ENCODE measurements around the gene FLT3. TPM values are rescaled to one million over a fixed set of nuclear protein-coding genes. Genes with fewer than 3 reads are reported as not detected.

The FLT3 gene
- total and polyA plus RNA-seq, 4 donors, result 0.14 to 0.84 (median 0.42) TPM

DNA sequence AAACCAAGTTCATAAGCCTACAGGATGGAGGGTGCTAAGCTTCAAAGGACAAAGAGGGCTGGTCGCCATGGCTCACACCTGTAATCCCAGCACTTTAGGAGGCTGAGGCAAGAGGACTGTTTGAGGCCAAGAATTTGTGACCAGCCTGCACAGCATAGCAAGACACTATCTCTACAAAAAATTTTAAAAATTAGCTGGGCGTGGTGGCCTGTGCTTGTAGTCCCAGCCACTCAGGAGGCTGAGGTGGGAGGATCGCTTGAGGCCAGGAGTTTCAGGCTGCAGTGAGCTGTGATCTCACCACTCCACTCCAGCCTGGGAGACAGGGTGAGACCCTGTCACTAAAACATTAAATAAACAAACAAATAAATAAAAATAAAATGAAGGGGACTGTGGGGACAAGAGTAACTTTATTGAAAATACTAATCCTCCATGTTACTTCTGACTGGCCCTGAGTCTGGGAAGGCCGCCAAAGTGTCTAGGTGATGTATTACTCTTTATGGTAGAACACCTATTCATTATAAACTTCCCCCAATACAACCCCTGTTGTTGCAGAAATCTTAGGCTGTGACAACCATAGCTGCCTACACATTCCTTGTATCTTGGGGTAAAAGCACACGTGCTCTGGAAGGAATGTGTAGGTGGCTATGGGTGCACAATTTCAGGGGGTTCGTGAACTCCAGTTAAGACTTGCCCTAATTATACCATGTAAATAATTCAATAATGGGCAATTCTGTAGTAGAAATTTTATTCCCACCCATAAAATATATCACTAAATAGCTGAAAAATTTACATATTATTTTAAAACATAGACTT is 97.3 kb downstream of the FLT3 start:
- TF ChIP-seq, protein P1, sequence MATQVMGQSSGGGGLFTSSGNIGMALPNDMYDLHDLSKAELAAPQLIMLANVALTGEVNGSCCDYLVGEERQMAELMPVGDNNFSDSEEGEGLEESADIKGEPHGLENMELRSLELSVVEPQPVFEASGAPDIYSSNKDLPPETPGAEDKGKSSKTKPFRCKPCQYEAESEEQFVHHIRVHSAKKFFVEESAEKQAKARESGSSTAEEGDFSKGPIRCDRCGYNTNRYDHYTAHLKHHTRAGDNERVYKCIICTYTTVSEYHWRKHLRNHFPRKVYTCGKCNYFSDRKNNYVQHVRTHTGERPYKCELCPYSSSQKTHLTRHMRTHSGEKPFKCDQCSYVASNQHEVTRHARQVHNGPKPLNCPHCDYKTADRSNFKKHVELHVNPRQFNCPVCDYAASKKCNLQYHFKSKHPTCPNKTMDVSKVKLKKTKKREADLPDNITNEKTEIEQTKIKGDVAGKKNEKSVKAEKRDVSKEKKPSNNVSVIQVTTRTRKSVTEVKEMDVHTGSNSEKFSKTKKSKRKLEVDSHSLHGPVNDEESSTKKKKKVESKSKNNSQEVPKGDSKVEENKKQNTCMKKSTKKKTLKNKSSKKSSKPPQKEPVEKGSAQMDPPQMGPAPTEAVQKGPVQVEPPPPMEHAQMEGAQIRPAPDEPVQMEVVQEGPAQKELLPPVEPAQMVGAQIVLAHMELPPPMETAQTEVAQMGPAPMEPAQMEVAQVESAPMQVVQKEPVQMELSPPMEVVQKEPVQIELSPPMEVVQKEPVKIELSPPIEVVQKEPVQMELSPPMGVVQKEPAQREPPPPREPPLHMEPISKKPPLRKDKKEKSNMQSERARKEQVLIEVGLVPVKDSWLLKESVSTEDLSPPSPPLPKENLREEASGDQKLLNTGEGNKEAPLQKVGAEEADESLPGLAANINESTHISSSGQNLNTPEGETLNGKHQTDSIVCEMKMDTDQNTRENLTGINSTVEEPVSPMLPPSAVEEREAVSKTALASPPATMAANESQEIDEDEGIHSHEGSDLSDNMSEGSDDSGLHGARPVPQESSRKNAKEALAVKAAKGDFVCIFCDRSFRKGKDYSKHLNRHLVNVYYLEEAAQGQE (IDR thresholded peaks at IDR 0.05), result no peak
- TF ChIP-seq, protein P2, sequence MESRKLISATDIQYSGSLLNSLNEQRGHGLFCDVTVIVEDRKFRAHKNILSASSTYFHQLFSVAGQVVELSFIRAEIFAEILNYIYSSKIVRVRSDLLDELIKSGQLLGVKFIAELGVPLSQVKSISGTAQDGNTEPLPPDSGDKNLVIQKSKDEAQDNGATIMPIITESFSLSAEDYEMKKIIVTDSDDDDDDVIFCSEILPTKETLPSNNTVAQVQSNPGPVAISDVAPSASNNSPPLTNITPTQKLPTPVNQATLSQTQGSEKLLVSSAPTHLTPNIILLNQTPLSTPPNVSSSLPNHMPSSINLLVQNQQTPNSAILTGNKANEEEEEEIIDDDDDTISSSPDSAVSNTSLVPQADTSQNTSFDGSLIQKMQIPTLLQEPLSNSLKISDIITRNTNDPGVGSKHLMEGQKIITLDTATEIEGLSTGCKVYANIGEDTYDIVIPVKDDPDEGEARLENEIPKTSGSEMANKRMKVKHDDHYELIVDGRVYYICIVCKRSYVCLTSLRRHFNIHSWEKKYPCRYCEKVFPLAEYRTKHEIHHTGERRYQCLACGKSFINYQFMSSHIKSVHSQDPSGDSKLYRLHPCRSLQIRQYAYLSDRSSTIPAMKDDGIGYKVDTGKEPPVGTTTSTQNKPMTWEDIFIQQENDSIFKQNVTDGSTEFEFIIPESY (IDR thresholded peaks at IDR 0.05), result no peak
- TF ChIP-seq RXRA (IDR thresholded peaks at IDR 0.05), result no peak
- TF ChIP-seq SP1 (IDR thresholded peaks at IDR 0.05), result no peak
- no peak for TF ChIP-seq HNF4A (conservative IDR thresholded peaks at IDR 0.05)
- TF ChIP-seq TAF1 (conservative IDR thresholded peaks at IDR 0.05), result no peak
- no peak for TF ChIP-seq FOXA1 (IDR thresholded peaks at IDR 0.05)
- no peak for TF ChIP-seq YY1 (IDR thresholded peaks at IDR 0.05)
- TF ChIP-seq, protein P3, sequence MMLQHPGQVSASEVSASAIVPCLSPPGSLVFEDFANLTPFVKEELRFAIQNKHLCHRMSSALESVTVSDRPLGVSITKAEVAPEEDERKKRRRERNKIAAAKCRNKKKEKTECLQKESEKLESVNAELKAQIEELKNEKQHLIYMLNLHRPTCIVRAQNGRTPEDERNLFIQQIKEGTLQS (IDR thresholded peaks at IDR 0.05), result no peak
- TF ChIP-seq, protein P4, sequence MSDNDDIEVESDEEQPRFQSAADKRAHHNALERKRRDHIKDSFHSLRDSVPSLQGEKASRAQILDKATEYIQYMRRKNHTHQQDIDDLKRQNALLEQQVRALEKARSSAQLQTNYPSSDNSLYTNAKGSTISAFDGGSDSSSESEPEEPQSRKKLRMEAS (IDR thresholded peaks at IDR 0.05), result no peak
- TF ChIP-seq JUND (IDR thresholded peaks at IDR 0.05), result no peak
- TF ChIP-seq HNF4G (IDR thresholded peaks at IDR 0.05), result no peak
- TF ChIP-seq RAD21 (IDR thresholded peaks at IDR 0.05), result no peak
- TF ChIP-seq, protein P5, sequence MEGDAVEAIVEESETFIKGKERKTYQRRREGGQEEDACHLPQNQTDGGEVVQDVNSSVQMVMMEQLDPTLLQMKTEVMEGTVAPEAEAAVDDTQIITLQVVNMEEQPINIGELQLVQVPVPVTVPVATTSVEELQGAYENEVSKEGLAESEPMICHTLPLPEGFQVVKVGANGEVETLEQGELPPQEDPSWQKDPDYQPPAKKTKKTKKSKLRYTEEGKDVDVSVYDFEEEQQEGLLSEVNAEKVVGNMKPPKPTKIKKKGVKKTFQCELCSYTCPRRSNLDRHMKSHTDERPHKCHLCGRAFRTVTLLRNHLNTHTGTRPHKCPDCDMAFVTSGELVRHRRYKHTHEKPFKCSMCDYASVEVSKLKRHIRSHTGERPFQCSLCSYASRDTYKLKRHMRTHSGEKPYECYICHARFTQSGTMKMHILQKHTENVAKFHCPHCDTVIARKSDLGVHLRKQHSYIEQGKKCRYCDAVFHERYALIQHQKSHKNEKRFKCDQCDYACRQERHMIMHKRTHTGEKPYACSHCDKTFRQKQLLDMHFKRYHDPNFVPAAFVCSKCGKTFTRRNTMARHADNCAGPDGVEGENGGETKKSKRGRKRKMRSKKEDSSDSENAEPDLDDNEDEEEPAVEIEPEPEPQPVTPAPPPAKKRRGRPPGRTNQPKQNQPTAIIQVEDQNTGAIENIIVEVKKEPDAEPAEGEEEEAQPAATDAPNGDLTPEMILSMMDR (IDR thresholded peaks at IDR 0.05; ENCODE audit: low read depth, low read length, missing input control), result no peak
- TF ChIP-seq GABPA (IDR thresholded peaks at IDR 0.05 in 1 of 2, conservative IDR thresholded peaks at IDR 0.05 in 1 of 2), result no peak
- no peak for TF ChIP-seq FOXA2 (IDR thresholded peaks at IDR 0.05)
- TF ChIP-seq EGR1 (IDR thresholded peaks at IDR 0.05; ENCODE audit: low read depth in 2 of 2), result no peak
- no peak for TF ChIP-seq NR2F2 (IDR thresholded peaks at IDR 0.05)
- no peak overlapping the region for H3K27ac ChIP-seq (ENCODE audit: low read depth in 1 of 2, low read length in 2 of 2)
- H3K4me3 ChIP-seq (ENCODE audit: low read depth in 1 of 3, low read length in 3 of 3), result no peak overlapping the region
- H3K4me1 ChIP-seq (ENCODE audit: control insufficient read depth in 4 of 4, insufficient read depth in 4 of 4, low read length in 3 of 4), result no peaks in the 10 kb centered on the region
- DNase-seq (ENCODE audit: low spot score), result no peak
- no peaks in the 10 kb centered on the region for H3K36me3 ChIP-seq (ENCODE audit: control insufficient read depth in 4 of 4, insufficient read depth in 3 of 4, low read depth in 1 of 4, low read length in 3 of 4)
- no peak overlapping the region for H3K9ac ChIP-seq (ENCODE audit: low read depth in 1 of 2, low read length in 2 of 2)
- WGBS, result 94% methylated on average over 6 of the region's 6 CpGs
- H3K9me3 ChIP-seq (ENCODE audit: control insufficient read depth in 4 of 4, low read length in 3 of 4), result no peaks in the 10 kb centered on the region
- H3K27me3 ChIP-seq (ENCODE audit: control insufficient read depth in 4 of 4, insufficient read depth in 4 of 4, low read length in 3 of 4), result no peaks in the 10 kb centered on the region

Data from liver (tissue), 9 donors.